PC-9 (cell line): ENCODE data around the gene MYL6.

Source experiments
- CTCF ChIP-seq: fragments of 200-600 bp; sonication (generic); conservative IDR thresholded peaks from 2 replicates; pipeline ENCODE4 v1.6.1; 2017; ENCODE audit warnings: mixed run types, antibody characterized with exemption, mild to moderate bottlenecking, moderate library complexity
- EZH2 ChIP-seq: fragments of 200-600 bp; sonication (generic); IDR thresholded peaks from 2 replicates; pipeline ENCODE4 v1.8.0; 2017; ENCODE audit warnings: antibody characterized with exemption, low read depth

- TF ChIP-seq CTCF: no peak
- no peak for TF ChIP-seq EZH2
Measured at GRCh38 chr12:56127485-56127887, 30.7 kb upstream of the MYL6 start.
